Stimulated activated CD8-positive, alpha-beta memory T cell treated with anti-CD3 and anti-CD28 coated beads, Interleukin-15, amount 100 ng/mL, for 4 hours (primary cell): ENCODE results near the gene KMT2B.

Source experiments
- DNase-seq, 2 donors: peaks; one replicate each; pipeline ENCODE4 v3.0.0-alpha.2; 2020; ENCODE audit warnings: low read depth in 2 of 2

KMT2B gene

GRCh38 chr19:35740423-35741202 is 22.8 kb downstream of the KMT2B start:
- DNase-seq, result peak; percentile 86 to 93

GRCh38 chr19:35741203-35741515 is 23.4 kb downstream of the KMT2B start:
- DNase-seq, result no peak

DNA sequence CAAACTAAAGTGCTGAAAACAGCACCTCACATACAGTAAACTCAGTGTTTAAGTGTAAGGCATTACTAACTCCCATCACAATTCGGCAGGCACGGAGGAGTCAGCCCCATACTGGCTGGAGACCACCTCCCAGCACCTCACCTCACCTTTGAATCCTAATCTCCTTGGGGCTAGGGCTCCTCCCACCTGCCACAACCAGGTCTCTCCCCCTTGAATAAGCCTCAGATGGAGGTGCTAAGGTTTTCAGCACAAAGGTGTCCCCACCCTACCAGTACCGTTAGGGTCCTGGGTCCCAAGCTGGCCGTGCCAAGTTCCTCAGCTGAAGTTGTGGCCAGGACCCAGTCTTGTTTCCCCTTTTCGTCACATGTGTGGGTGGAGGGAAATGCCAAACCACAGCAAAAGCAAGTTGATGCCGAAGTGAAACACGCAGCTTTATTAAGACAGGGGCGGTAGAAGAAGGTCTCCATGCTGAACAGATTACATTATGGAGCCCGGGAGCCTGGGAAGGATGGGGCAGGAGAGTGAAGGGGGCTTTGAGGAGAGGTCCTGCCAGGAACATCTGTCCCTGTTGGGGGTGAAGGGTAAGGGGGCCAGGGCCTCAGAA is 24.4 kb downstream of the KMT2B start, which contains the start of gene IGFLR1:
Gene IGFLR1 (minus strand): TSS at position 332 of the 604 bp plus-strand sequence. CDS start 1,272 bp downstream, outside the sequence.
- DNase-seq, result peak; percentile 55 to 64

GRCh38 chr19:35743640-35744429 is 26.0 kb downstream of the KMT2B start:
- DNase-seq, result no peak

GRCh38 chr19:35744430-35745327 is 26.9 kb downstream of the KMT2B start:
- peak; percentile 85 to 87 for DNase-seq

- peak; percentile 95 to 96 for DNase-seq
Observed at GRCh38 chr19:35745328-35746086, 27.7 kb downstream of the KMT2B start, which contains the start of the genes PSENEN and U2AF1L4. Gene PSENEN, plus strand, starts transcription at chr19:35745651. Its CDS starts 280 bp downstream, at chr19:35745931. Gene U2AF1L4, minus strand, starts transcription at chr19:35745418. Its CDS starts 27 bp downstream, at chr19:35745391.

DNA sequence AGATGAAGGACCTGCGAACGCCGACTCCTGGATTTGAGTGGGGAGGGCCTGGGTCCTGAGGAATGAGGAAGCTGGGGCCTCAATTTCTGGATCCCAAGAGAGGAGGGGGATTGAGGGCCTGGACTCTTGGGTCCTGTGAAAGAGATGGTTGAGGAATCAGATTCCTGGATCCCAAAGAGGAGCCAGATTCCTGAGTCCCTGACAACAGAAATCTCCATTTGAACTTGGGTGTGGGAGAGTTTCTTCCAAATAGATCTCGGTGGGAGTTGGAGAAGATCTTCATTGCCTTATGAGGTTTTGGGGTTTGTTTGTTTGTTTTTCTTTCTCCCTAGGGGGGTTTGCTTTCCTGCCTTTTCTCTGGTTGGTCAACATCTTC is 28.3 kb downstream of the KMT2B start:
- DNase-seq, result no peak

GRCh38 chr19:35746531-35746930 is 28.7 kb downstream of the KMT2B start:
- no peak for DNase-seq

GRCh38 chr19:35748106-35749020 is 30.6 kb downstream of the KMT2B start, which contains the start of gene LIN37:
Gene LIN37, plus strand, starts transcription at chr19:35748576. Its CDS starts 149 bp downstream, at chr19:35748725.
- peak; percentile 96 to 99 for DNase-seq

GRCh38 chr19:35750167-35750566 is 32.4 kb downstream of the KMT2B start:
- no peak for DNase-seq

DNA sequence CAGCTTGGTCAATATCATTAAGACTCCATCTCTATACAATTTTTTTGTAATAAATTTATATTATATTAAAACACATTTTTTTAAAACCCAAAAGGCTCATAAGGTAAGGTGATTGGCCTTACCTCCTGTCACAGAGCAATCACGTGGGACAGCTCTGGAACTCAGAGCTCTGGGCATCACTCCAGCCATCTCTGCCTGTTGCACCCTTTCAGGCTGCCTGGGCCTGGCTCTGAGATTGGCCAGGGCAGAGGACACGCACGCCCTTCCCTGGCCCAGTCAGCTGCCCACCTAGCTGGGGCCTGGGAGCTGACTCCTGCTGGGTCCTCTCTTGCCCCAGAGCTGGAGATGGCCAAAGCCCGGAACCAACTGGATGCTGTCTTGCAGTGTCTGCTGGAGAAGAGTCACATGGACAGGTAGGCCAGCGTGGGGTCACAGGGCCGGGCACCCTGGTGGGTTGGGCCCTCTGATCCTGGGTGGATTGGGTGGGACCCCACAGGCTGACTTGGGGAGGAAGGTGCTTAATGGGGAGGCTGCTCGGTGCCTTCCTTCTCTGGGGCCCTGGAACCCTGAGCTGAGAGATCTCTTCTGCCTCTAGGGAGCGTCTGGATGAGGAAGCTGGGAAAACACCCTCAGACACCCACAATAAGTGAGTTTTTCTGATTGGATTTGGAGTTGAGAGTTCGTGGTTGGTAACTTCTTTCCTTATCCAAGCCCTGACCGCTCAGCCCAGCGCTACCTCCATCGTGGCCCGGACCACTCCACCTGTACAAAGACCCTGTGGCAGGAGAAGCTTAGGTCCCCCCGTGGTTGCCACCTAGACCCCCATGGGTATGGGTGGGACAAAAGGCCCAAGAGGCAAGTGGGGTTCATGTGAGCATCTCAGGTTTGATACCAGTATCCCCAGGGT is 34.3 kb downstream of the KMT2B start:
- DNase-seq, result no peak

- no peak for DNase-seq
Observed at GRCh38 chr19:35752746-35753350, 35.0 kb downstream of the KMT2B start.

DNA sequence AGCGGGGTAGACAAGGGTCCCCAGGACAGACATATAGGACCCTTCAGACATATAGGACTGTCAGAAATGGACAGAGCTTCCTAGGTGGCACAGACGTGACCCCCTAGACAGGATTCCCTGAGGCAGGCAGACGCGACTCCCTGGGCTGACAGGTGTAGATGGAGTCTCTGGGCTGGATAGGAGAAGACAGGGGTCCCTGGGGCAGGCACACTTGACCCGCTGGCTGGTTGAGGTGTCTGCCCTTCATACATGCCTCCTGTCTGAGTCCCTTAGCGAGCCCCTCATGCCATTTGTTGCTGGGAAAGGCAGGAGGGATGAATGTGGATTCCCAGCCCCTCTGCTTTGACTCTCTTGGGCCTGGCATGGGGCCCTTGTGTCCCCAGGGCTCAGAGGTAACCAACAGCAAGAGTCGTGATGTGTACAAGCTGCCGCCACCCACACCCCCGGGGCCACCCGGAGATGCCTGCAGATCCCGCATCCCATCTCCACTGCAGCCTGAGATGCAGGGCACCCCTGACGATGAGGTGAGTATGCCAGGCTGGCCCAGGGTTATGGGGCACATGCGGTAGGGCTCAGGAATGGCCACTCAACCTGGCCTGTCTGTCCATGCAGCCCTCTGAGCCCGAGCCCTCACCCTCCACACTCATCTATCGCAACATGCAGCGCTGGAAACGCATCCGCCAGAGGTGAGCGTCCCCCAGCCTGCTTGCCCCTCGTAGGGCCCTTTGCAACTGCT is 36.0 kb downstream of the KMT2B start:
- DNase-seq, result no peak

GRCh38 chr19:35754370-35755130 is 36.7 kb downstream of the KMT2B start:
- no peak for DNase-seq

GRCh38 chr19:35755131-35755549 is 37.3 kb downstream of the KMT2B start:
- no peak for DNase-seq
